ENCODE results near the gene INHBE. TPM values are rescaled to one million over a fixed set of nuclear protein-coding genes. Genes with fewer than 3 reads are reported as not detected.
"Not testable (repeated sequence)": the region's sequence is repeated elsewhere in the genome, so short reads cannot be mapped to it uniquely, and the experiment has no call there.

INHBE gene
- total RNA-seq, result under 1 TPM; 0.38 to 0.61 TPM
- polyA plus RNA-seq, result not detected

- Mint-ChIP-seq H3K36me3 (peaks cover 0 to 5% (median 0%) of the 10 kb centered on the region in 3 donors), H3K27ac (peak within 1 kb of the TSS in 3 of 8 donors; percentile 68 to 84 (median 72)), H3K4me3 (peak within 1 kb of the TSS in 5 of 7 donors; percentile 52 to 71 (median 64)), H3K9me3 (no peaks in the 10 kb centered on the region), H3K4me1 (peaks cover 14 to 20% (median 15%) of the 10 kb centered on the region in 3 donors), H3K27me3 (peaks cover 3 to 4% of the 10 kb centered on the region in 2 donors)
- ChIA-PET POLR2A (interaction anchor here (0.5 kb wide), 1 partner anchor 34 kb away, joined by 3 read pairs; no protein-coding TSS in a partner anchor), CTCF (interaction anchor here (0.8 to 2.6 kb wide), 13 partner anchors 9 to 241 kb away, joined by 3 to 15 read pairs (median 4); no protein-coding TSS in a partner anchor)
- Histone ChIP-seq H3K9me3 (ENCODE audit: low read length) (no peaks in the 10 kb centered on the region), H3K4me3 (ENCODE audit: low read length) (no peak within 1 kb of the TSS), H3K27me3 (ENCODE audit: insufficient read depth, low read length, poor library complexity, severe bottlenecking) (no peaks in the 10 kb centered on the region), H3K36me3 (ENCODE audit: insufficient read depth, low read length) (no peaks in the 10 kb centered on the region), H3K4me1 (ENCODE audit: insufficient read depth, low read length) (peaks cover 7% of the 10 kb centered on the region), H3K27ac (ENCODE audit: low read depth, low read length) (peak within 1 kb of the TSS; percentile 51)
- DNase-seq, result no peak
Measured at GRCh38 chr12:57454566-57455373, at the start of gene INHBE. Gene INHBE (plus strand): TSS chr12:57455307. CDS start chr12:57455537, 230 bp downstream.

- no peaks in the 10 kb centered on the region for H3K27me3 ChIP-seq (ENCODE audit: insufficient read depth, low read length, poor library complexity, severe bottlenecking)
- no peak overlapping the region for H3K27ac ChIP-seq (ENCODE audit: low read depth, low read length)
- no peaks in the 10 kb centered on the region for H3K36me3 ChIP-seq (ENCODE audit: insufficient read depth, low read length)
- peaks cover 0 to 1% of the 10 kb centered on the region in 2 donors for H3K27me3 Mint-ChIP-seq
- H3K9me3 Mint-ChIP-seq, result no peaks in the 10 kb centered on the region
- no peak overlapping the region for H3K4me3 ChIP-seq (ENCODE audit: low read length)
- peaks cover 21 to 54% (median 53%) of the 10 kb centered on the region in 3 donors for H3K4me1 Mint-ChIP-seq
- no peaks in the 10 kb centered on the region for H3K4me1 ChIP-seq (ENCODE audit: insufficient read depth, low read length)
- no peak for DNase-seq
- peak overlapping the region in 1 of 8 donors; percentile 38 for H3K27ac Mint-ChIP-seq
- no peak overlapping the region for H3K4me3 Mint-ChIP-seq
- CTCF ChIA-PET, result interaction anchor here (0.8 kb wide), 1 partner anchor 48 kb away, joined by 3 read pairs; no protein-coding TSS in a partner anchor
- POLR2A ChIA-PET, result no interaction called here
- no peaks in the 10 kb centered on the region for H3K9me3 ChIP-seq (ENCODE audit: low read length)
- peaks cover 0 to 22% (median 6%) of the 10 kb centered on the region in 3 donors for H3K36me3 Mint-ChIP-seq
Measured at GRCh38 chr12:57410534-57410933, 44.6 kb upstream of the INHBE start.

GRCh38 chr12:57414160-57414559, 40.9 kb upstream of the INHBE start:
- H3K27ac ChIP-seq (ENCODE audit: low read depth, low read length); H3K4me1 ChIP-seq (ENCODE audit: insufficient read depth, low read length); H3K27me3 Mint-ChIP-seq; POLR2A ChIA-PET; H3K9me3 Mint-ChIP-seq; DNase-seq; H3K27ac Mint-ChIP-seq; H3K27me3 ChIP-seq (ENCODE audit: insufficient read depth, low read length, poor library complexity, severe bottlenecking); H3K36me3 ChIP-seq (ENCODE audit: insufficient read depth, low read length); H3K4me3 ChIP-seq (ENCODE audit: low read length); H3K9me3 ChIP-seq (ENCODE audit: low read length); H3K4me3 Mint-ChIP-seq: not testable (repeated sequence)
- Mint-ChIP-seq H3K4me1 (peaks cover 30 to 69% (median 64%) of the 10 kb centered on the region in 3 donors), H3K36me3 (peaks cover 0 to 32% (median 1%) of the 10 kb centered on the region in 3 donors)
- CTCF ChIA-PET, result interaction anchor here (0.7 kb wide), 2 partner anchors 44 to 70 kb away, joined by 3 read pairs; no protein-coding TSS in a partner anchor

GRCh38 chr12:57415088-57415487, 40.0 kb upstream of the INHBE start:
- ChIA-PET POLR2A (no interaction called here), CTCF (no interaction called here)
- no peak overlapping the region for H3K27ac ChIP-seq (ENCODE audit: low read depth, low read length)
- no peak overlapping the region for H3K4me3 ChIP-seq (ENCODE audit: low read length)
- H3K36me3 Mint-ChIP-seq, result peaks cover 0 to 38% (median 2%) of the 10 kb centered on the region in 3 donors
- H3K4me1 Mint-ChIP-seq, result peaks cover 35 to 70% (median 62%) of the 10 kb centered on the region in 3 donors
- H3K27me3 Mint-ChIP-seq, result peaks cover 0 to 1% of the 10 kb centered on the region in 2 donors
- no peak for DNase-seq
- no peaks in the 10 kb centered on the region for H3K36me3 ChIP-seq (ENCODE audit: insufficient read depth, low read length)
- H3K27ac Mint-ChIP-seq, result peak overlapping the region in 3 of 8 donors; percentile 10 to 69 (median 30)
- no peaks in the 10 kb centered on the region for H3K9me3 ChIP-seq (ENCODE audit: low read length)
- H3K4me3 Mint-ChIP-seq, result no peak overlapping the region
- H3K27me3 ChIP-seq (ENCODE audit: insufficient read depth, low read length, poor library complexity, severe bottlenecking), result no peaks in the 10 kb centered on the region
- peaks cover 5% of the 10 kb centered on the region for H3K4me1 ChIP-seq (ENCODE audit: insufficient read depth, low read length)
- no peaks in the 10 kb centered on the region for H3K9me3 Mint-ChIP-seq

- Mint-ChIP-seq H3K27ac (peak overlapping the region in 2 of 8 donors; percentile 24 to 73), H3K4me3 (no peak overlapping the region), H3K27me3 (peaks cover 0 to 1% of the 10 kb centered on the region in 2 donors), H3K4me1 (peaks cover 38 to 67% (median 62%) of the 10 kb centered on the region in 3 donors), H3K36me3 (peaks cover 0 to 42% (median 4%) of the 10 kb centered on the region in 3 donors), H3K9me3 (no peaks in the 10 kb centered on the region)
- Histone ChIP-seq H3K27ac (ENCODE audit: low read depth, low read length) (no peak overlapping the region), H3K4me3 (ENCODE audit: low read length) (no peak overlapping the region), H3K27me3 (ENCODE audit: insufficient read depth, low read length, poor library complexity, severe bottlenecking) (no peaks in the 10 kb centered on the region), H3K9me3 (ENCODE audit: low read length) (no peaks in the 10 kb centered on the region), H3K4me1 (ENCODE audit: insufficient read depth, low read length) (peaks cover 5% of the 10 kb centered on the region), H3K36me3 (ENCODE audit: insufficient read depth, low read length) (peaks cover 4% of the 10 kb centered on the region)
- CTCF ChIA-PET, result no interaction called here
- POLR2A ChIA-PET, result interaction anchor here (0.5 kb wide), 1 partner anchor 20 kb away, joined by 3 read pairs; no protein-coding TSS in a partner anchor
- DNase-seq, result no peak
Measured at GRCh38 chr12:57416039-57416996, 38.8 kb upstream of the INHBE start.

- DNase-seq, result no peak
- Mint-ChIP-seq H3K27ac (peak overlapping the region in 3 of 8 donors; percentile 0 to 59 (median 42)), H3K4me3 (no peak overlapping the region), H3K27me3 (peaks cover 0 to 1% of the 10 kb centered on the region in 2 donors), H3K9me3 (no peaks in the 10 kb centered on the region), H3K36me3 (peaks cover 0 to 41% (median 12%) of the 10 kb centered on the region in 3 donors), H3K4me1 (peaks cover 46 to 62% (median 56%) of the 10 kb centered on the region in 3 donors)
- no peak overlapping the region for H3K27ac ChIP-seq (ENCODE audit: low read depth, low read length)
- POLR2A ChIA-PET, result no interaction called here
- no peaks in the 10 kb centered on the region for H3K27me3 ChIP-seq (ENCODE audit: insufficient read depth, low read length, poor library complexity, severe bottlenecking)
- peaks cover 11% of the 10 kb centered on the region for H3K36me3 ChIP-seq (ENCODE audit: insufficient read depth, low read length)
- CTCF ChIA-PET, result interaction anchor here (0.7 to 1.0 kb wide), 3 partner anchors 11 to 79 kb away, joined by 3 to 5 read pairs (median 3); no protein-coding TSS in a partner anchor
- H3K9me3 ChIP-seq (ENCODE audit: low read length), result no peaks in the 10 kb centered on the region
- peaks cover 5% of the 10 kb centered on the region for H3K4me1 ChIP-seq (ENCODE audit: insufficient read depth, low read length)
- H3K4me3 ChIP-seq (ENCODE audit: low read length), result no peak overlapping the region
Measured at GRCh38 chr12:57418255-57418654, 36.9 kb upstream of the INHBE start.

GRCh38 chr12:57419495-57419894, 35.6 kb upstream of the INHBE start:
- Histone ChIP-seq H3K27ac (ENCODE audit: low read depth, low read length) (no peak overlapping the region), H3K36me3 (ENCODE audit: insufficient read depth, low read length) (peaks cover 11% of the 10 kb centered on the region), H3K4me1 (ENCODE audit: insufficient read depth, low read length) (peaks cover 5% of the 10 kb centered on the region), H3K4me3 (ENCODE audit: low read length) (no peak overlapping the region), H3K27me3 (ENCODE audit: insufficient read depth, low read length, poor library complexity, severe bottlenecking) (no peaks in the 10 kb centered on the region), H3K9me3 (ENCODE audit: low read length) (no peaks in the 10 kb centered on the region)
- H3K36me3 Mint-ChIP-seq, result peaks cover 0 to 48% (median 13%) of the 10 kb centered on the region in 3 donors
- no peak overlapping the region for H3K4me3 Mint-ChIP-seq
- peak overlapping the region in 6 of 8 donors; percentile 6 to 61 (median 38) for H3K27ac Mint-ChIP-seq
- peaks cover 0 to 1% of the 10 kb centered on the region in 2 donors for H3K27me3 Mint-ChIP-seq
- peaks cover 47 to 66% (median 59%) of the 10 kb centered on the region in 3 donors for H3K4me1 Mint-ChIP-seq
- POLR2A ChIA-PET, result no interaction called here
- no peak for DNase-seq
- no peaks in the 10 kb centered on the region for H3K9me3 Mint-ChIP-seq
- CTCF ChIA-PET, result interaction anchor here (1.0 kb wide), 1 partner anchor 10 kb away, joined by 3 read pairs; no protein-coding TSS in a partner anchor

All from CD8-positive, alpha-beta memory T cell (primary cell).